Activated naive CD4-positive, alpha-beta T cell treated with Interleukin-2 at 50 U/mL for 16 hours (primary cell): ENCODE results near the gene SNX32.

Experiments used
- DNase-seq: peaks from one replicate; pipeline ENCODE4 v3.0.0-alpha.2; 2020

SNX32 gene

GRCh38 chr11:65857853-65858680, 24.3 kb downstream of the SNX32 start, which contains the start of gene CFL1:
Gene CFL1, minus strand, starts transcription at chr11:65858180. Its CDS starts 81 bp downstream, at chr11:65858099.
- DNase-seq = peak; percentile 97

- DNase-seq = no peak
Observed at GRCh38 chr11:65858681-65859087, 24.9 kb downstream of the SNX32 start.

GRCh38 chr11:65859095-65859811, 25.5 kb downstream of the SNX32 start:
- peak; percentile 97 for DNase-seq

- peak; percentile 41 for DNase-seq
Observed at GRCh38 chr11:65859812-65860277, 26.1 kb downstream of the SNX32 start.

GRCh38 chr11:65860278-65861164, 26.8 kb downstream of the SNX32 start, which contains the start of gene MUS81:
Gene MUS81, plus strand, starts transcription at chr11:65860433. Its CDS starts 321 bp downstream, at chr11:65860754.
- DNase-seq = peak; percentile 95

GRCh38 chr11:65861165-65861505, 27.4 kb downstream of the SNX32 start:
- DNase-seq = no peak

- no peak for DNase-seq
Observed at GRCh38 chr11:65861533-65862183, 27.9 kb downstream of the SNX32 start.

GRCh38 chr11:65862191-65862735, 28.5 kb downstream of the SNX32 start:
- no peak for DNase-seq

GRCh38 chr11:65862941-65863888, 29.5 kb downstream of the SNX32 start:
- no peak for DNase-seq

- no peak for DNase-seq
Observed at GRCh38 chr11:65863889-65864705, 30.3 kb downstream of the SNX32 start.

- DNase-seq = no peak
Observed at GRCh38 chr11:65864706-65865471, 31.1 kb downstream of the SNX32 start.

- no peak for DNase-seq
Observed at GRCh38 chr11:65865550-65866172, 31.9 kb downstream of the SNX32 start.

GRCh38 chr11:65866509-65867283, 32.9 kb downstream of the SNX32 start:
- no peak for DNase-seq

GRCh38 chr11:65867284-65868071, 33.7 kb downstream of the SNX32 start:
- DNase-seq = no peak

GRCh38 chr11:65868076-65868667, 34.4 kb downstream of the SNX32 start:
- peak; percentile 26 for DNase-seq

GRCh38 chr11:65868907-65869306, 35.1 kb downstream of the SNX32 start:
- no peak for DNase-seq
